NCI-H1417 (cell line): ENCODE data around the gene ACSS2.

Experiments used
- DNase-seq, 3 experiments: peaks; one replicate each; lab custom pipeline; 2025; lab: John Stamatoyannopoulos, UW

The ACSS2 gene

GRCh38 chr20:34907616-34908469 lies 31.4 kb downstream of the ACSS2 start:
- peak in 2 of 3 experiments; percentile 13 to 59 for DNase-seq

GRCh38 chr20:34915131-34915530 lies 38.7 kb downstream of the ACSS2 start:
- DNase-seq: no peak

- no peak for DNase-seq
Measured at GRCh38 chr20:34915749-34916455, 39.5 kb downstream of the ACSS2 start.

GRCh38 chr20:34916774-34917354 lies 40.5 kb downstream of the ACSS2 start:
- DNase-seq: no peak

- DNase-seq: no peak
Measured at GRCh38 chr20:34920055-34920454, 43.6 kb downstream of the ACSS2 start.

- no peak for DNase-seq
Measured at GRCh38 chr20:34921436-34921835, 45.0 kb downstream of the ACSS2 start.

- no peak for DNase-seq
Measured at GRCh38 chr20:34922654-34923381, 46.4 kb downstream of the ACSS2 start.

- no peak for DNase-seq
Measured at GRCh38 chr20:34923414-34923813, 47.0 kb downstream of the ACSS2 start.

GRCh38 chr20:34925341-34925740 lies 48.9 kb downstream of the ACSS2 start:
- no peak for DNase-seq

- no peak for DNase-seq
Measured at GRCh38 chr20:34925981-34926380, 49.6 kb downstream of the ACSS2 start.

- DNase-seq: no peak
Measured at GRCh38 chr20:34926581-34926980, 50.2 kb downstream of the ACSS2 start.

GRCh38 chr20:34927736-34928135 lies 51.3 kb downstream of the ACSS2 start:
- DNase-seq: no peak

GRCh38 chr20:34928411-34928810 lies 52.0 kb downstream of the ACSS2 start:
- DNase-seq: no peak

GRCh38 chr20:34931771-34932170 lies 55.4 kb downstream of the ACSS2 start:
- DNase-seq: no peak

GRCh38 chr20:34938466-34939163 lies 62.2 kb downstream of the ACSS2 start:
- DNase-seq: no peak

GRCh38 chr20:34940081-34940481 lies 63.7 kb downstream of the ACSS2 start:
- no peak for DNase-seq

GRCh38 chr20:34941226-34941625 lies 64.8 kb downstream of the ACSS2 start:
- DNase-seq: no peak

GRCh38 chr20:34942301-34942700 lies 65.9 kb downstream of the ACSS2 start:
- no peak for DNase-seq

GRCh38 chr20:34943808-34944567 lies 67.6 kb downstream of the ACSS2 start:
- no peak for DNase-seq

- DNase-seq: no peak
Measured at GRCh38 chr20:34945315-34946077, 69.1 kb downstream of the ACSS2 start.
